Fibroblast of the aortic adventitia (primary cell): ENCODE results near the gene PFN3. TPM values are rescaled to one million over a fixed set of nuclear protein-coding genes. Genes with fewer than 3 reads are reported as not detected.
A peak's percentile ranks its signal among the peaks of the same experiment; 100 is the strongest.

Source experiments
- DNase-seq: peaks from one replicate; pipeline ENCODE4 v3.0.0-alpha.2; 2010; ENCODE audit warnings: low read depth
- H3K4me3 ChIP-seq: 2 replicates; pipeline ENCODE4 v1.5.1; 2011; ENCODE audit warnings: low read depth, mild to moderate bottlenecking, control low read depth, low read length, moderate library complexity
- total RNA-seq: library from RNA; depleted of rRNA; stranded (reverse); fragments of >200 nt; gene quantifications from 2 replicates; pipeline ENCODE4 v1.2.3, GENCODE V29; 2012; ENCODE audit warnings: low replicate concordance
- TF ChIP-seq, protein P1 (sequence below): IDR thresholded peaks from 2 replicates; pipeline ENCODE4 v1.5.1; 2011; ENCODE audit warnings: mild to moderate bottlenecking, low read length, control low read depth, inconsistent platforms; ENCODE audit not compliant: insufficient read depth

PFN3 gene
- total RNA-seq, 1 donor: not detected

- H3K4me3 ChIP-seq: peak within 1 kb of the TSS; percentile 77
- TF ChIP-seq, protein P1, sequence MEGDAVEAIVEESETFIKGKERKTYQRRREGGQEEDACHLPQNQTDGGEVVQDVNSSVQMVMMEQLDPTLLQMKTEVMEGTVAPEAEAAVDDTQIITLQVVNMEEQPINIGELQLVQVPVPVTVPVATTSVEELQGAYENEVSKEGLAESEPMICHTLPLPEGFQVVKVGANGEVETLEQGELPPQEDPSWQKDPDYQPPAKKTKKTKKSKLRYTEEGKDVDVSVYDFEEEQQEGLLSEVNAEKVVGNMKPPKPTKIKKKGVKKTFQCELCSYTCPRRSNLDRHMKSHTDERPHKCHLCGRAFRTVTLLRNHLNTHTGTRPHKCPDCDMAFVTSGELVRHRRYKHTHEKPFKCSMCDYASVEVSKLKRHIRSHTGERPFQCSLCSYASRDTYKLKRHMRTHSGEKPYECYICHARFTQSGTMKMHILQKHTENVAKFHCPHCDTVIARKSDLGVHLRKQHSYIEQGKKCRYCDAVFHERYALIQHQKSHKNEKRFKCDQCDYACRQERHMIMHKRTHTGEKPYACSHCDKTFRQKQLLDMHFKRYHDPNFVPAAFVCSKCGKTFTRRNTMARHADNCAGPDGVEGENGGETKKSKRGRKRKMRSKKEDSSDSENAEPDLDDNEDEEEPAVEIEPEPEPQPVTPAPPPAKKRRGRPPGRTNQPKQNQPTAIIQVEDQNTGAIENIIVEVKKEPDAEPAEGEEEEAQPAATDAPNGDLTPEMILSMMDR: no peak
- peak; percentile 39 for DNase-seq
Measured at GRCh38 chr5:177446200-177447065, 46.0 kb upstream of the PFN3 start, which contains the start of gene PRR7. Gene PRR7 (plus strand): TSS chr5:177446814. CDS start chr5:177455068, 8,254 bp downstream.

GRCh38 chr5:177445917-177446199 lies 45.4 kb upstream of the PFN3 start:
- TF ChIP-seq, protein P1: no peak
- DNase-seq: no peak
- peak overlapping the region; percentile 77 for H3K4me3 ChIP-seq

DNA sequence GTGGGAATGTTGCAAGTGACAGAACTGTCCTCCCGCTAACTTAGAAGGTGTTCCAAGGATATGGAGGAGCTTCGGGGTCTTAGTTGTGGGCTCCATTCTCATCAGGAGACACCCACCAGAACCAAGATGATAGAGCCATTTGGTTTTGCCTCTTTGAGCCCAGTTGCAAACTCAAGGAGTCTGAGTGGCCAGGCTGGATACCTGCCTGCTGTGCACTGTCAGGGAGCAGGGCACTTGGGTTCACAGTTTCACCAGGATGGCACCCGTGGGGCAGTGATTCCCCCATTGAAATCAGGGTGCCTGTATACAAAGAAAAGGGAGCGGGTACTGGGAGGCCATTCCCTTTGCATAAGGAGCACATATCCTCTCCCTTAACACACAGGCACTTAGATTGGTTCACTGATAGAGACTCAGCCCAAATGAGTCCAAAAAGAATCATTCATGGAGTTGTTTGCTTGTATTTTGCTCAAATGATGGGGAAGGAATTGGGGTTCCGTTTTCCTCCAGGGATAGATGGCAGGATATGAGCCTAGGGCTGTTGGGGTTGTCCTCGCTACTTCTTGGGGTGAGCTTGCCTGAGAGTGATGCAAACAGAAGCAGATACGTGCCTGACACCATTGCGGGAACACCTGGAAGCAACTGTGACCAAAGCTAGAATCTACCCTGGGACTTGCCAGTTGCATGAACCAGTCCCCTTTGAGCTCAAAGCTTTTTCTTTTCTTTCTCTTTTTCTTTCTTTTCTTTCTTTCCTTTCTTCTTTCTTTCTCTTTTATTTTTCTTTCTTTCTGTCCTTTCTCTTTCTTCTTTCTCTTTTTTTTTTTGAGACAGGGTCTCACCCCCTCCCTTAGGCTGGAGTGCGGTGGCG lies 44.8 kb upstream of the PFN3 start:
- DNase-seq: no peak
- TF ChIP-seq, protein P1: no peak
- no peak overlapping the region for H3K4me3 ChIP-seq

- no peak for DNase-seq
- no peak overlapping the region for H3K4me3 ChIP-seq
- TF ChIP-seq, protein P1: no peak
Measured at GRCh38 chr5:177444106-177445051, 43.9 kb upstream of the PFN3 start.

GRCh38 chr5:177443144-177443983 lies 42.9 kb upstream of the PFN3 start:
- TF ChIP-seq, protein P1: no peak
- DNase-seq: no peak
- no peak overlapping the region for H3K4me3 ChIP-seq
